WTC11 (cell line): ENCODE measurements around the gene TRNP1. TPM values are rescaled to one million over a fixed set of nuclear protein-coding genes. Genes with fewer than 3 reads are reported as not detected.

ENCODE experiments used
- ATAC-seq: fragments of 200-7000 bp; cut with Tn5 transposase; 2 replicates; pipeline ENCODE4 v1.10.0; 2021; ENCODE audit warnings: mild to moderate bottlenecking, moderate library complexity
- CTCF ChIA-PET: fragments of 300-600 bp; sonication (Branson Sonifier 250); formaldehyde crosslinking; loops from one replicate; lab custom pipeline; 2021; ENCODE audit warnings: antibody characterized with exemption; lab: Charles Lee
- POLR2A ChIA-PET: fragments of 350-600 bp; sonication (Branson Sonifier 250); formaldehyde crosslinking; loops from one replicate; lab custom pipeline; 2021; ENCODE audit warnings: antibody characterized with exemption; lab: Charles Lee
- DNase-seq: peaks from one replicate; pipeline ENCODE4 v3.0.0; 2021; ENCODE audit warnings: low spot score
- H3K27ac Mint-ChIP-seq: 2 replicates; pipeline ENCODE4 v1.8.0; 2021; ENCODE audit warnings: mixed read lengths
- H3K27me3 Mint-ChIP-seq: 2 replicates; pipeline ENCODE4 v1.8.0; 2021; ENCODE audit warnings: low read depth, mild to moderate bottlenecking, moderate library complexity, mixed read lengths
- H3K36me3 Mint-ChIP-seq: 2 replicates; pipeline ENCODE4 v1.8.0; 2021; ENCODE audit warnings: mixed read lengths
- H3K4me1 Mint-ChIP-seq: 2 replicates; pipeline ENCODE4 v1.8.0; 2022; ENCODE audit warnings: mixed read lengths
- H3K4me3 Mint-ChIP-seq: 2 replicates; pipeline ENCODE4 v1.8.0; 2021; ENCODE audit warnings: mild to moderate bottlenecking, moderate library complexity, mixed read lengths
- H3K9me3 Mint-ChIP-seq: 2 replicates; pipeline ENCODE4 v1.8.0; 2021; ENCODE audit warnings: mixed read lengths
- CBFB ChIP-seq: sonication (generic); formaldehyde crosslinking; IDR thresholded peaks from 2 replicates; pipeline ENCODE4 v1.8.1; 2022; ENCODE audit warnings: mild to moderate bottlenecking, low read depth, missing genetic modification reagents
- FOXJ3 ChIP-seq: sonication (generic); formaldehyde crosslinking; IDR thresholded peaks from 2 replicates; pipeline ENCODE4 v1.9.0; 2021; ENCODE audit warnings: missing genetic modification reagents, mild to moderate bottlenecking, borderline replicate concordance
- FOXP1 ChIP-seq: sonication (generic); formaldehyde crosslinking; IDR thresholded peaks from 2 replicates; pipeline ENCODE4 v1.8.0; 2022; ENCODE audit warnings: missing genetic modification reagents, mild to moderate bottlenecking, moderate library complexity, borderline replicate concordance
- GABPB1 ChIP-seq: sonication (generic); formaldehyde crosslinking; IDR thresholded peaks from 2 replicates; pipeline ENCODE4 v1.8.1; 2023; ENCODE audit warnings: mild to moderate bottlenecking, missing genetic modification reagents
- KAT7 ChIP-seq: sonication (generic); formaldehyde crosslinking; IDR thresholded peaks from 2 replicates; pipeline ENCODE4 v1.8.1; 2023; ENCODE audit warnings: missing genetic modification reagents, mild to moderate bottlenecking, borderline replicate concordance
- NFATC4 ChIP-seq: fragments of 250-450 bp; sonication (Bioruptor Pico); IDR thresholded peaks from 2 replicates; pipeline ENCODE4 v1.9.0; 2021; ENCODE audit warnings: mild to moderate bottlenecking
- PRRX2 ChIP-seq: fragments of 250-450 bp; sonication (Bioruptor Pico); IDR thresholded peaks from 2 replicates; pipeline ENCODE4 v1.8.0; 2021; ENCODE audit warnings: mild to moderate bottlenecking
- RELA ChIP-seq: sonication (generic); formaldehyde crosslinking; IDR thresholded peaks from 2 replicates; pipeline ENCODE4 v1.8.1; 2022; ENCODE audit warnings: missing genetic modification reagents, mild to moderate bottlenecking, borderline replicate concordance
- ZNF138 ChIP-seq: sonication (generic); formaldehyde crosslinking; conservative IDR thresholded peaks from 2 replicates; pipeline ENCODE4 v1.8.1; 2022; ENCODE audit warnings: mild to moderate bottlenecking, moderate library complexity, missing genetic modification reagents
- ZNF396 ChIP-seq: fragments of 250-450 bp; sonication (Bioruptor Pico); IDR thresholded peaks from 2 replicates; pipeline ENCODE4 v1.8.0; 2021; ENCODE audit warnings: mild to moderate bottlenecking, moderate library complexity, borderline replicate concordance
- ZNF671 ChIP-seq: fragments of 250-450 bp; sonication (Bioruptor Pico); IDR thresholded peaks from 2 replicates; pipeline ENCODE4 v1.8.0; 2021; ENCODE audit warnings: mild to moderate bottlenecking
- total RNA-seq: library from RNA; stranded (reverse); gene quantifications from 3 replicates; pipeline ENCODE4 v1.2.3, GENCODE V29; 2021
- TF ChIP-seq, protein P1 (sequence below): fragments of 250-450 bp; sonication (Bioruptor Pico); IDR thresholded peaks from 2 replicates; pipeline ENCODE4 v1.9.0; 2021; ENCODE audit warnings: mild to moderate bottlenecking
- TF ChIP-seq, protein P2 (sequence below): sonication (generic); formaldehyde crosslinking; IDR thresholded peaks from 2 replicates; pipeline ENCODE4 v1.8.0; 2023; ENCODE audit warnings: missing genetic modification reagents, mild to moderate bottlenecking, borderline replicate concordance
- TF ChIP-seq, protein P3 (sequence below): sonication (generic); formaldehyde crosslinking; IDR thresholded peaks from 2 replicates; pipeline ENCODE4 v1.8.1; 2023; ENCODE audit warnings: mild to moderate bottlenecking, missing genetic modification reagents, moderate library complexity
- TF ChIP-seq, protein P4 (sequence below): sonication (generic); formaldehyde crosslinking; IDR thresholded peaks from 2 replicates; pipeline ENCODE4 v1.8.0; 2022; ENCODE audit warnings: mild to moderate bottlenecking, missing genetic modification reagents
- TF ChIP-seq, protein P5 (sequence below): fragments of 250-450 bp; sonication (Bioruptor Pico); IDR thresholded peaks from 2 replicates; pipeline ENCODE4 v1.8.0; 2021; ENCODE audit warnings: mild to moderate bottlenecking

The TRNP1 gene
- total RNA-seq, 1 experiment from 2014 or later, result 37.6 TPM

DNA sequence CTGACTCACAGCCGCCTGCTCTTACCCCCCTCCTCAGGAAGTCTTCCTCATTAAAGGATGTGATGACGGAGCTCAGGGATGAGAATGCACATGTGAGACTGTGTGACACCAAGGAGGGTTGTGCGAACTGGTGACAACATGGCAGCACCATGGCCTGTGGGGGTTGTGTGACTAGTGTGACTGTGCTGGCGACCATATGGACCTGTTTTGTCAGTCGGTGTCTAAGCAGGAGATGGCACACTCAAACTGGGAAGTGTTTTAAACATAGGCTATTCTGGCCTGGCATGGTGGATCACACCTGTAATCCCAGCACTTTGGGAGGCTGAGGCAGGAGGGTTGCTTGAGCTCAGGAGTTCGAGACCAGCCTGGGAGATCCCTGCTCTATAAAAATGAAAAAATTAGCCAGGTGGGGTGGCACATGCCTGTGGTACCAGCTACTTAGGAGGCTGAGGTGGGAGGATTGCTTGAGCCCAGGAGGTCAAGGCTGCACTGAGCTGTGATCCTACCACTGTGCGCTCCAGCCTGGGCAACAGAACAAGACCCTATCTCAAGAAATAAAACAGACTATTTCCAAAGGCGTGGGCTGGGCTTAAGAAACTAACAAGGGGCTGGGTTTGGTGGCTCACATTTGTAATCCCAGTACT is 7.4 kb downstream of the TRNP1 start:
- Mint-ChIP-seq H3K36me3 (peaks cover 48% of the 10 kb centered on the region), H3K27ac (peak overlapping the region; percentile 97), H3K27me3 (no peaks in the 10 kb centered on the region)
- no peak for ATAC-seq
- TF ChIP-seq RELA (CRISPR knock-in tag), result no peak
- peak; percentile 7; the same call in 1 of the 2 replicates for TF ChIP-seq PRRX2 (CRISPR knock-in tag)
- no peak for TF ChIP-seq NFATC4
- no peak for TF ChIP-seq GABPB1 (CRISPR knock-in tag)
- 0 out of 2 replicates have a peak, but pooled peaks have one; percentile 16 for TF ChIP-seq KAT7 (CRISPR knock-in tag)
- no peak for TF ChIP-seq ZNF396 (CRISPR knock-in tag)
- TF ChIP-seq, protein P1, sequence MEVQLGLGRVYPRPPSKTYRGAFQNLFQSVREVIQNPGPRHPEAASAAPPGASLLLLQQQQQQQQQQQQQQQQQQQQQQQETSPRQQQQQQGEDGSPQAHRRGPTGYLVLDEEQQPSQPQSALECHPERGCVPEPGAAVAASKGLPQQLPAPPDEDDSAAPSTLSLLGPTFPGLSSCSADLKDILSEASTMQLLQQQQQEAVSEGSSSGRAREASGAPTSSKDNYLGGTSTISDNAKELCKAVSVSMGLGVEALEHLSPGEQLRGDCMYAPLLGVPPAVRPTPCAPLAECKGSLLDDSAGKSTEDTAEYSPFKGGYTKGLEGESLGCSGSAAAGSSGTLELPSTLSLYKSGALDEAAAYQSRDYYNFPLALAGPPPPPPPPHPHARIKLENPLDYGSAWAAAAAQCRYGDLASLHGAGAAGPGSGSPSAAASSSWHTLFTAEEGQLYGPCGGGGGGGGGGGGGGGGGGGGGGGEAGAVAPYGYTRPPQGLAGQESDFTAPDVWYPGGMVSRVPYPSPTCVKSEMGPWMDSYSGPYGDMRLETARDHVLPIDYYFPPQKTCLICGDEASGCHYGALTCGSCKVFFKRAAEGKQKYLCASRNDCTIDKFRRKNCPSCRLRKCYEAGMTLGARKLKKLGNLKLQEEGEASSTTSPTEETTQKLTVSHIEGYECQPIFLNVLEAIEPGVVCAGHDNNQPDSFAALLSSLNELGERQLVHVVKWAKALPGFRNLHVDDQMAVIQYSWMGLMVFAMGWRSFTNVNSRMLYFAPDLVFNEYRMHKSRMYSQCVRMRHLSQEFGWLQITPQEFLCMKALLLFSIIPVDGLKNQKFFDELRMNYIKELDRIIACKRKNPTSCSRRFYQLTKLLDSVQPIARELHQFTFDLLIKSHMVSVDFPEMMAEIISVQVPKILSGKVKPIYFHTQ (CRISPR knock-in tag), result 0 out of 2 replicates have a peak, but pooled peaks have one; percentile 11
- TF ChIP-seq, all 79 proteins: peak for 3
- ChIA-PET POLR2A (interaction anchor here (1.0 to 5.5 kb wide), 2 partner anchors 10 to 45 kb away, joined by 3 to 83 read pairs; partner anchors contain the start of gene TENT5B), CTCF (interaction anchor here (0.7 to 9.2 kb wide), 4 partner anchors 24 to 96 kb away, joined by 3 to 190 read pairs (median 40); no protein-coding TSS in a partner anchor)
- H3K9me3 Mint-ChIP-seq, result no peaks in the 10 kb centered on the region
- no peak for DNase-seq
- H3K4me1 Mint-ChIP-seq, result peaks cover 93% of the 10 kb centered on the region
- 0 out of 2 replicates have a peak overlapping the region, but pooled peaks have one; percentile 10 for H3K4me3 Mint-ChIP-seq

DNA sequence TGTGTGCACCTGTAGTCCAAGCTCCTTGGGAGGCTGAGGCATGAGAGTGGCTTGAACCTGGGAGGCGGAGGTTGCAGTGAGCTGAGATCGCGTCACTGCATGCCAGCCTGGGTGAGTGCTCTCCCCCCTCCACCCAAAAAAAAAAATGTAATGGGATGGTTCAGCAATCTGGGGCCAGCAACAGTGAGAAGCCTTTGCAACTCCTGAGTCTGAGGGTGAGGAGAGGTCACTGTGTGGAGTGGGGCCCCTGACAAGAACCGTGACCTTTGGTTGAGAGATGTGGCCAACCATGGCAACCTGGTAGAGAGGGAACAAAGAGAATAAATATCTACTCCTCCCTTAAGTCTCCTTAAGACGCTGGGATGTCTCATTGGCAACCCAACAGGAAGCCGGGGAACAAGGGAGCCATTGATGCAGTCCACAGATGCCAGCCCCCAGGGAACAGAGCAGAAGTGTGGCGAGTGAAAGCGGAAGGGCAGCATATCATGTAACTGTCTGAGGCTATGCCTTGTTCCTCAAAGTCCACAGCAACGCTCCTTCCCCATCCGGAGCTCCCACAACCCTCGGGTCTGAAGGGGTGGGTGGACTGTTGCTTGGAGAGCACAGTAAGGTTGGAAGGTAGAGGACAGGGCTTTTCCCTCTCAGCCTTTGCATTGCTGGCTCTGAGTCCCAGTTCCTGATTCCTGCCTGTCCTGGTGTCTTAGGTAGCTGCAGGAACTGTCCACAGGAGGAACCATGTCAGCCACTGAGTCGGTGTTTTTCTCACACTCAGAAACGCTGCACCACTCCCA is 8.3 kb downstream of the TRNP1 start:
- TF ChIP-seq, protein P2, sequence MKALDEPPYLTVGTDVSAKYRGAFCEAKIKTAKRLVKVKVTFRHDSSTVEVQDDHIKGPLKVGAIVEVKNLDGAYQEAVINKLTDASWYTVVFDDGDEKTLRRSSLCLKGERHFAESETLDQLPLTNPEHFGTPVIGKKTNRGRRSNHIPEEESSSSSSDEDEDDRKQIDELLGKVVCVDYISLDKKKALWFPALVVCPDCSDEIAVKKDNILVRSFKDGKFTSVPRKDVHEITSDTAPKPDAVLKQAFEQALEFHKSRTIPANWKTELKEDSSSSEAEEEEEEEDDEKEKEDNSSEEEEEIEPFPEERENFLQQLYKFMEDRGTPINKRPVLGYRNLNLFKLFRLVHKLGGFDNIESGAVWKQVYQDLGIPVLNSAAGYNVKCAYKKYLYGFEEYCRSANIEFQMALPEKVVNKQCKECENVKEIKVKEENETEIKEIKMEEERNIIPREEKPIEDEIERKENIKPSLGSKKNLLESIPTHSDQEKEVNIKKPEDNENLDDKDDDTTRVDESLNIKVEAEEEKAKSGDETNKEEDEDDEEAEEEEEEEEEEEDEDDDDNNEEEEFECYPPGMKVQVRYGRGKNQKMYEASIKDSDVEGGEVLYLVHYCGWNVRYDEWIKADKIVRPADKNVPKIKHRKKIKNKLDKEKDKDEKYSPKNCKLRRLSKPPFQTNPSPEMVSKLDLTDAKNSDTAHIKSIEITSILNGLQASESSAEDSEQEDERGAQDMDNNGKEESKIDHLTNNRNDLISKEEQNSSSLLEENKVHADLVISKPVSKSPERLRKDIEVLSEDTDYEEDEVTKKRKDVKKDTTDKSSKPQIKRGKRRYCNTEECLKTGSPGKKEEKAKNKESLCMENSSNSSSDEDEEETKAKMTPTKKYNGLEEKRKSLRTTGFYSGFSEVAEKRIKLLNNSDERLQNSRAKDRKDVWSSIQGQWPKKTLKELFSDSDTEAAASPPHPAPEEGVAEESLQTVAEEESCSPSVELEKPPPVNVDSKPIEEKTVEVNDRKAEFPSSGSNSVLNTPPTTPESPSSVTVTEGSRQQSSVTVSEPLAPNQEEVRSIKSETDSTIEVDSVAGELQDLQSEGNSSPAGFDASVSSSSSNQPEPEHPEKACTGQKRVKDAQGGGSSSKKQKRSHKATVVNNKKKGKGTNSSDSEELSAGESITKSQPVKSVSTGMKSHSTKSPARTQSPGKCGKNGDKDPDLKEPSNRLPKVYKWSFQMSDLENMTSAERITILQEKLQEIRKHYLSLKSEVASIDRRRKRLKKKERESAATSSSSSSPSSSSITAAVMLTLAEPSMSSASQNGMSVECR (CRISPR knock-in tag), result no peak
- TF ChIP-seq, protein P3, sequence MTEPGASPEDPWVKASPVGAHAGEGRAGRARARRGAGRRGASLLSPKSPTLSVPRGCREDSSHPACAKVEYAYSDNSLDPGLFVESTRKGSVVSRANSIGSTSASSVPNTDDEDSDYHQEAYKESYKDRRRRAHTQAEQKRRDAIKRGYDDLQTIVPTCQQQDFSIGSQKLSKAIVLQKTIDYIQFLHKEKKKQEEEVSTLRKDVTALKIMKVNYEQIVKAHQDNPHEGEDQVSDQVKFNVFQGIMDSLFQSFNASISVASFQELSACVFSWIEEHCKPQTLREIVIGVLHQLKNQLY (CRISPR knock-in tag), result no peak
- no peak for TF ChIP-seq FOXP1 (CRISPR knock-in tag)
- TF ChIP-seq FOXJ3 (CRISPR knock-in tag), result no peak
- TF ChIP-seq ZNF671 (CRISPR knock-in tag), result peak; percentile 46; the same call in 1 of the 2 replicates
- TF ChIP-seq PRRX2 (CRISPR knock-in tag), result no peak
- no peak for TF ChIP-seq CBFB (CRISPR knock-in tag)
- TF ChIP-seq, protein P4, sequence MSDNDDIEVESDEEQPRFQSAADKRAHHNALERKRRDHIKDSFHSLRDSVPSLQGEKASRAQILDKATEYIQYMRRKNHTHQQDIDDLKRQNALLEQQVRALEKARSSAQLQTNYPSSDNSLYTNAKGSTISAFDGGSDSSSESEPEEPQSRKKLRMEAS (CRISPR knock-in tag), result no peak
- TF ChIP-seq, protein P1 (CRISPR knock-in tag), result peak; percentile 52; the same call in 1 of the 2 replicates
- TF ChIP-seq NFATC4, result 0 out of 2 replicates have a peak, but pooled peaks have one; percentile 7
- no peak for TF ChIP-seq ZNF138 (CRISPR knock-in tag)
- TF ChIP-seq, protein P5, sequence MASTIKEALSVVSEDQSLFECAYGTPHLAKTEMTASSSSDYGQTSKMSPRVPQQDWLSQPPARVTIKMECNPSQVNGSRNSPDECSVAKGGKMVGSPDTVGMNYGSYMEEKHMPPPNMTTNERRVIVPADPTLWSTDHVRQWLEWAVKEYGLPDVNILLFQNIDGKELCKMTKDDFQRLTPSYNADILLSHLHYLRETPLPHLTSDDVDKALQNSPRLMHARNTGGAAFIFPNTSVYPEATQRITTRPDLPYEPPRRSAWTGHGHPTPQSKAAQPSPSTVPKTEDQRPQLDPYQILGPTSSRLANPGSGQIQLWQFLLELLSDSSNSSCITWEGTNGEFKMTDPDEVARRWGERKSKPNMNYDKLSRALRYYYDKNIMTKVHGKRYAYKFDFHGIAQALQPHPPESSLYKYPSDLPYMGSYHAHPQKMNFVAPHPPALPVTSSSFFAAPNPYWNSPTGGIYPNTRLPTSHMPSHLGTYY, result 0 out of 2 replicates have a peak, but pooled peaks have one; percentile 47
- H3K4me1 Mint-ChIP-seq, result peaks cover 93% of the 10 kb centered on the region
- H3K27ac Mint-ChIP-seq, result peak overlapping the region; percentile 97
- H3K36me3 Mint-ChIP-seq, result peaks cover 54% of the 10 kb centered on the region
- ChIA-PET CTCF (interaction anchor here (1.8 to 9.2 kb wide), 3 partner anchors 33 to 95 kb away, joined by 7 to 190 read pairs (median 73); no protein-coding TSS in a partner anchor), POLR2A (interaction anchor here (1.0 to 1.2 kb wide), 2 partner anchors 12 to 44 kb away, joined by 3 to 5 read pairs; no protein-coding TSS in a partner anchor)
- ATAC-seq (no peak), DNase-seq (no peak)
- H3K9me3 Mint-ChIP-seq, result no peaks in the 10 kb centered on the region
- no peaks in the 10 kb centered on the region for H3K27me3 Mint-ChIP-seq
- H3K4me3 Mint-ChIP-seq, result no peak overlapping the region
